K562 (cell line): Measurements from ENCODE around the gene NUP210. TPM values are rescaled to one million over a fixed set of nuclear protein-coding genes. Genes with fewer than 3 reads are reported as not detected.

Experiments used
- ATAC-seq: fragments of 200-7000 bp; cut with Tn5 transposase; 3 replicates; pipeline ENCODE4 v1.9.1; 2020; ENCODE audit warnings: moderate library complexity
- BruUV-seq: library from RNA; stranded (reverse); fragments of 400-500 nt; replicated peaks from 2 replicates; lab custom pipeline; 2021; lab: Mats Ljungman, UMichigan
- CTCF ChIA-PET: fragments of 300-600 bp; formaldehyde crosslinking; extraction: SDS; loops from one replicate; lab custom pipeline; 2021; ENCODE audit warnings: low intra/inter-chr PET ratio; lab: Yijun Ruan, JAX
- POLR2A ChIA-PET: fragments of 300-600, 350-650 bp; sonication (Branson Sonifier 250); formaldehyde crosslinking; extraction: SDS; loops from one replicate; lab custom pipeline; 2021; ENCODE audit warnings: antibody characterized with exemption, inconsistent platforms; lab: Yijun Ruan, JAX
- DNase-seq, 4 experiments: peaks; one replicate each; pipeline versions ENCODE4 v3.0.0 to v3.0.0-alpha.2; 2011 to 2018; ENCODE audit warnings: low spot score in 3 of 4, mixed read lengths in 3 of 4; ENCODE audit errors: extremely low read depth in 1 of 4
- FAIRE-seq: peaks from 2 replicates; lab custom pipeline; 2011; peaks lifted over from hg19 to GRCh38; lab: Jason Lieb, UNC
- H2AFZ ChIP-seq: 2 replicates; pipeline ENCODE4 v1.6.0; 2011; ENCODE audit warnings: low read depth, low read length, control low read depth, inconsistent platforms
- H3K27ac ChIP-seq: fragments of 200-600 bp; 3 replicates; pipeline ENCODE4 v1.8.0; 2011; ENCODE audit warnings: low read depth, mild to moderate bottlenecking, control low read depth, inconsistent platforms, low read length, moderate library complexity, mixed read lengths; ENCODE audit errors: extremely low read depth
- H3K27me3 ChIP-seq, 2 experiments: fragments of 300-600 bp in 1 of 2; 2 replicates in 1 of 2; 3 replicates in 1 of 2; pipeline versions ENCODE4 v1.6.0 to v1.8.0; 2011; ENCODE audit warnings: inconsistent platforms in 2 of 2, low read length in 2 of 2, mild to moderate bottlenecking in 1 of 2, mixed read lengths in 1 of 2, moderate library complexity in 1 of 2; ENCODE audit not compliant: control insufficient read depth in 2 of 2, insufficient read depth in 2 of 2
- H3K36me3 ChIP-seq: fragments of 300-600 bp; 3 replicates; pipeline ENCODE4 v1.8.0; 2011; ENCODE audit warnings: mild to moderate bottlenecking, low read length, inconsistent platforms; ENCODE audit not compliant: control insufficient read depth, insufficient read depth
- H3K4me1 ChIP-seq, 2 experiments: fragments of 200-600 bp in 1 of 2; replicated peaks in 1 of 2; 2 replicates in 1 of 2; 3 replicates in 1 of 2; pipeline versions ENCODE4 v1.5.1 to v1.8.0; 2011; ENCODE audit warnings: inconsistent platforms in 2 of 2, low read length in 2 of 2, mild to moderate bottlenecking in 1 of 2, mixed read lengths in 1 of 2, moderate library complexity in 1 of 2; ENCODE audit not compliant: control insufficient read depth in 2 of 2, insufficient read depth in 2 of 2
- H3K4me2 ChIP-seq: 2 replicates; pipeline ENCODE4 v1.6.1; 2011; ENCODE audit warnings: low read length, control low read depth, inconsistent platforms, mixed read lengths; ENCODE audit not compliant: insufficient read depth
- H3K4me3 ChIP-seq: fragments of 200-600 bp; sonication (generic), shearing (Covaris generic); 2 replicates; pipeline ENCODE4 v1.5.1; 2016; ENCODE audit warnings: control low read depth, inconsistent platforms
- H3K79me2 ChIP-seq: fragments of 200-600 bp; 3 replicates; pipeline ENCODE4 v1.8.0; 2011; ENCODE audit warnings: low read length, inconsistent platforms; ENCODE audit not compliant: control insufficient read depth, insufficient read depth
- H3K9ac ChIP-seq, 2 experiments: 2 replicates each; pipeline versions ENCODE4 v1.6.0 to v1.6.1; 2011; ENCODE audit warnings: low read depth in 2 of 2, low read length in 2 of 2, control low read depth in 1 of 2, inconsistent platforms in 1 of 2, mild to moderate bottlenecking in 1 of 2, mixed read lengths in 1 of 2; ENCODE audit not compliant: insufficient read depth in 1 of 2
- H3K9me1 ChIP-seq: one replicate; pipeline ENCODE4 v1.6.0; 2011; ENCODE audit warnings: inconsistent platforms, mild to moderate bottlenecking, low read length, moderate library complexity; ENCODE audit not compliant: control insufficient read depth, insufficient read depth
- H3K9me3 ChIP-seq: replicated peaks from 2 replicates; pipeline ENCODE4 v1.5.1; 2011; ENCODE audit warnings: low read depth, low read length, inconsistent platforms; ENCODE audit not compliant: control insufficient read depth, insufficient read depth
- H4K20me1 ChIP-seq: replicated peaks from 2 replicates; pipeline ENCODE4 v1.6.1; 2011; ENCODE audit warnings: low read length, inconsistent platforms, mixed read lengths; ENCODE audit not compliant: control insufficient read depth, insufficient read depth
- CGGBP1 ChIP-seq: fragments of 250-450 bp; sonication (Bioruptor Pico); IDR thresholded peaks from 2 replicates; pipeline ENCODE4 v1.9.0; 2021; ENCODE audit warnings: mild to moderate bottlenecking
- HNRNPK ChIP-seq: fragments of 200-400 bp; formaldehyde crosslinking; IDR thresholded peaks from one replicate; pipeline ENCODE4 v1.6.1; 2018; ENCODE audit warnings: mild to moderate bottlenecking, low read depth, low read length; ENCODE audit not compliant: poor library complexity, severe bottlenecking
- LCOR ChIP-seq: sonication (generic); formaldehyde crosslinking; IDR thresholded peaks from 2 replicates; pipeline ENCODE4 v1.8.0; 2022; ENCODE audit warnings: mild to moderate bottlenecking, missing genetic modification reagents
- MLLT1 ChIP-seq, 2 experiments: fragments of 450-650 bp; IDR thresholded peaks; 2 replicates each; pipeline ENCODE4 v1.6.1; 2016
- MNT ChIP-seq, 2 experiments: fragments of 450-650 bp; conservative IDR thresholded peaks; 2 replicates each; pipeline ENCODE4 v1.6.1; 2017; ENCODE audit warnings: mild to moderate bottlenecking in 2 of 2, moderate library complexity in 2 of 2
- PBX2 ChIP-seq, 2 experiments: IDR thresholded peaks in 1 of 2; conservative IDR thresholded peaks in 1 of 2; 2 replicates each; pipeline ENCODE4 v1.6.1; 2016; ENCODE audit warnings: low read depth in 2 of 2, mild to moderate bottlenecking in 1 of 2, missing compliant biosample characterization in 1 of 2, missing genetic modification characterization in 1 of 2, moderate library complexity in 1 of 2
- SRSF9 ChIP-seq: fragments of 200-400 bp; formaldehyde crosslinking; IDR thresholded peaks from 2 replicates; pipeline ENCODE4 v1.6.1; 2017; ENCODE audit warnings: low read depth, low read length, borderline replicate concordance
- TOE1 ChIP-seq, 2 experiments: fragments of 450-650 bp in 1 of 2; sonication (generic) in 1 of 2; formaldehyde crosslinking in 1 of 2; IDR thresholded peaks; 2 replicates each; pipeline versions ENCODE4 v1.7.1 to v1.8.0; 2016 to 2022; ENCODE audit warnings: borderline replicate concordance in 2 of 2, mild to moderate bottlenecking in 2 of 2, antibody characterized with exemption in 1 of 2, inconsistent platforms in 1 of 2, low read depth in 1 of 2, missing genetic modification reagents in 1 of 2, moderate library complexity in 1 of 2
- UBTF ChIP-seq, 2 experiments: IDR thresholded peaks; 2 replicates each; pipeline ENCODE4 v1.6.1; 2012; ENCODE audit warnings: improper control_type of control experiment in 2 of 2, low read depth in 2 of 2, low read length in 2 of 2, borderline replicate concordance in 1 of 2
- ZEB2 ChIP-seq: fragments of 450-650 bp; IDR thresholded peaks from 2 replicates; pipeline ENCODE4 v1.6.1; 2016
- ZNF274 ChIP-seq: IDR thresholded peaks from 2 replicates; pipeline ENCODE4 v1.6.1; 2011; ENCODE audit warnings: low read depth, mild to moderate bottlenecking, low read length, moderate library complexity, borderline replicate concordance
- WGBS: fragments of 100-300 bp; shearing (Covaris generic); methylation state at CpG from one replicate; pipeline ENCODE4 v1.1.6; 2016; ENCODE audit warnings: low coverage, mixed read lengths; ENCODE audit not compliant: insufficient coverage; ENCODE audit errors: missing lambda C conversion rate; 5-methylcytosine and 5-hydroxymethylcytosine counted together
- in situ Hi-C: fragments of 300-500 bp; cut with MboI; formaldehyde crosslinking; loops from 4 replicates; pipeline ENCODE4 v1.15.0; 2018; ENCODE audit warnings: inconsistent platforms, mixed read lengths
- intact Hi-C: fragments of 100-400 bp; cut with micrococcal nuclease; formaldehyde crosslinking; loops from 2 replicates; pipeline ENCODE4 v1.14.2; 2022
- polyA plus RNA-seq, 8 experiments: library from polyadenylated mRNA; depleted of rRNA in 4 of 8; stranded (reverse) in 5 of 8; unstranded in 3 of 8; fragments of >200 nt; fragmentation: Nextera tagmentation in 2 of 8; fragmentation: Illumina TruSeq in 1 of 8; extraction: Ambion mirVana in 2 of 8; extraction: Trizol in 1 of 8; gene quantifications; 2 replicates each; pipeline versions ENCODE4 v1.2.1 to v1.2.3, GENCODE V29; 2011 to 2014; ENCODE audit warnings: inconsistent platforms in 1 of 8, missing spikeins in 1 of 8
- total RNA-seq, 7 experiments: library from RNA; depleted of rRNA in 6 of 7; stranded (reverse); fragments of >200 nt in 6 of 7; fragmentation: Illumina TruSeq in 2 of 7; extraction: Trizol in 2 of 7; gene quantifications; 2 replicates each; pipeline versions ENCODE4 v1.2.1 to v1.2.3, GENCODE V29; 2011 to 2021; ENCODE audit warnings: low replicate concordance in 1 of 7

NUP210 gene
- total and polyA plus RNA-seq, 9 of the 15 experiments (the other 6 are each of a cell fraction or from before 2014, with no cell fraction given): 1.2 to 138 (median 44.0) TPM

GRCh38 chr3:13283877-13284264 is 136.3 kb downstream of the NUP210 start:
- in situ Hi-C loops: no loop called here
- no peak for ATAC-seq
- peaks cover 6 to 27% of the 10 kb centered on the region in 2 experiments; a peak in 4 of 5 replicates for H3K4me1 ChIP-seq
- TF ChIP-seq TOE1 (IDR thresholded peaks at IDR 0.05; ENCODE audit: borderline replicate concordance) (no peak), TOE1 (CRISPR knock-in tag; IDR thresholded peaks at IDR 0.05; ENCODE audit: borderline replicate concordance, low read depth) (no peak), MLLT1 (IDR thresholded peaks at IDR 0.05) (no peak), ZEB2 (0 out of 2 replicates have a peak, but pooled peaks have one; percentile 25), ZNF274 (no peak), HNRNPK (no peak), SRSF9 (no peak), UBTF (IDR thresholded peaks at IDR 0.05; ENCODE audit: borderline replicate concordance in 1 of 2, low read depth in 2 of 2, low read length in 2 of 2) (no peak), LCOR (CRISPR knock-in tag) (no peak), CGGBP1 (no peak), PBX2 (CRISPR knock-in tag; IDR thresholded peaks at IDR 0.05; ENCODE audit: low read depth) (no peak), PBX2 (tag; conservative IDR thresholded peaks at IDR 0.05; ENCODE audit: low read depth) (no peak), MNT (conservative IDR thresholded peaks at IDR 0.05) (no peak)

More at GRCh38 chr3:13283877-13284264, 136.3 kb downstream of the NUP210 start:
- WGBS: 18% methylated on average over 1 of the region's 1 CpG
- Histone ChIP-seq H3K27ac (no peak overlapping the region), H4K20me1 (no peaks in the 10 kb centered on the region; the same call in 1 of the 2 replicates), H3K4me3 (no peak overlapping the region), H3K79me2 (no peaks in the 10 kb centered on the region), H3K27me3 (peaks cover 13 to 46% of the 10 kb centered on the region in 2 experiments; a peak in 4 of 5 replicates), H3K9me3 (peaks cover 11% of the 10 kb centered on the region), H3K9ac (no peak overlapping the region), H3K36me3 (no peaks in the 10 kb centered on the region), H3K4me2 (peak overlapping the region; percentile 71; the same call in 1 of the 2 replicates), H3K9me1 (no peaks in the 10 kb centered on the region), H2AFZ (peak overlapping the region; percentile 86; the same call in 1 of the 2 replicates)
- FAIRE-seq: no peak
- POLR2A ChIA-PET: interaction anchor here (0.9 to 1.3 kb wide), 3 partner anchors 8 to 18 kb away, joined by 3 to 6 read pairs (median 3); no protein-coding TSS in a partner anchor
- no peak for DNase-seq
- CTCF ChIA-PET: interaction anchor here (0.7 kb wide), 1 partner anchor 416 kb away, joined by 3 read pairs; no protein-coding TSS in a partner anchor
- no TSS peak for BruUV-seq
- intact Hi-C loops: loop anchor here (1.0 to 10.0 kb wide), 3 partner anchors 168 to 371 kb away; no protein-coding TSS in a partner anchor
